Lung (tissue), 12 donors: ENCODE measurements around the gene TBATA. TPM values are rescaled to one million over a fixed set of nuclear protein-coding genes. Genes with fewer than 3 reads are reported as not detected.

Experiments
- ATAC-seq: fragments of 200-7000 bp; cut with Tn5 transposase; one replicate; pipeline ENCODE4 v1.9.1; 2020; ENCODE audit warnings: moderate number of reproducible peaks; ENCODE audit not compliant: insufficient read depth, low FRiP score
- DNase-seq, 3 donors: peaks; one replicate each; pipeline ENCODE4 v3.0.0-alpha.2; 2013 to 2017
- H3K27ac ChIP-seq, 2 donors: one replicate each; pipeline ENCODE4 v1.5.1; 2013; ENCODE audit warnings: mild to moderate bottlenecking in 2 of 2, moderate library complexity in 2 of 2, control low read depth in 1 of 2, inconsistent platforms in 1 of 2, low read depth in 1 of 2, low read length in 1 of 2
- H3K27me3 ChIP-seq, 3 donors: one replicate each; pipeline ENCODE4 v1.5.1; 2013; ENCODE audit warnings: low read length in 2 of 3; ENCODE audit not compliant: control insufficient read depth in 3 of 3, insufficient read depth in 3 of 3
- H3K36me3 ChIP-seq, 4 donors: one replicate each; pipeline ENCODE4 v1.5.1; 2013; ENCODE audit warnings: low read length in 4 of 4, mild to moderate bottlenecking in 1 of 4, moderate library complexity in 1 of 4; ENCODE audit not compliant: control insufficient read depth in 4 of 4, insufficient read depth in 4 of 4
- H3K4me1 ChIP-seq, 5 donors: one replicate each; pipeline ENCODE4 v1.5.1; 2013; ENCODE audit warnings: low read length in 5 of 5, mild to moderate bottlenecking in 2 of 5, moderate library complexity in 1 of 5; ENCODE audit not compliant: control insufficient read depth in 5 of 5, insufficient read depth in 5 of 5
- H3K4me3 ChIP-seq: one replicate; pipeline ENCODE4 v1.5.1; 2013; ENCODE audit warnings: mild to moderate bottlenecking, control low read depth, moderate library complexity
- H3K9ac ChIP-seq, 2 donors: one replicate each; pipeline ENCODE4 v1.5.1; 2013; ENCODE audit warnings: low read length in 2 of 2, control low read depth in 1 of 2; ENCODE audit not compliant: insufficient read depth in 1 of 2
- H3K9me3 ChIP-seq, 4 donors: one replicate each; pipeline ENCODE4 v1.5.1; 2013; ENCODE audit warnings: low read length in 3 of 4, mild to moderate bottlenecking in 1 of 4, moderate library complexity in 1 of 4; ENCODE audit not compliant: control insufficient read depth in 4 of 4, insufficient read depth in 3 of 4
- WGBS, 2 donors: extraction: QIAGEN DNeasy Blood & Tissue Kit; methylation state at CpG; one replicate each; pipeline ENCODE4 v1.1.7; 2013; 5-methylcytosine and 5-hydroxymethylcytosine counted together
- polyA plus RNA-seq, 2 donors: library from polyadenylated mRNA; stranded (reverse); fragments of 200-250 nt; gene quantifications; one replicate each; pipeline ENCODE4 v1.2.1, GENCODE V29; 2013
- total RNA-seq, 2 donors: library from RNA; depleted of rRNA in 1 of 2; stranded (reverse); fragments of >200 nt in 1 of 2; gene quantifications; one replicate each; pipeline ENCODE4 v1.2.1, GENCODE V29; 2014 to 2021
- TF ChIP-seq, protein P1 (sequence below): IDR thresholded peaks from 2 replicates; pipeline ENCODE4 v1.5.1; 2012; ENCODE audit warnings: mild to moderate bottlenecking; ENCODE audit errors: control extremely low read depth, extremely low read depth
- donor health status: control.
- donor health status: control.
- donor health status: Bipolar disorder and iron deficiency.
- donor health status: healthy.
- donor health status: DM: yes; HTN: yes; CAD: no.

Gene TBATA
- total and polyA plus RNA-seq, 4 donors: not detected

- ATAC-seq (no peak), DNase-seq (no peak)
- Histone ChIP-seq H3K4me3 (no peak overlapping the region), H3K9me3 (peaks cover 0 to 2% (median 0%) of the 10 kb centered on the region in 4 donors), H3K27ac (no peak overlapping the region), H3K27me3 (no peaks in the 10 kb centered on the region), H3K36me3 (no peaks in the 10 kb centered on the region), H3K4me1 (peaks cover 0 to 28% (median 6%) of the 10 kb centered on the region in 5 donors), H3K9ac (peak overlapping the region in 1 of 2 donors; percentile 26)
- TF ChIP-seq, protein P1, sequence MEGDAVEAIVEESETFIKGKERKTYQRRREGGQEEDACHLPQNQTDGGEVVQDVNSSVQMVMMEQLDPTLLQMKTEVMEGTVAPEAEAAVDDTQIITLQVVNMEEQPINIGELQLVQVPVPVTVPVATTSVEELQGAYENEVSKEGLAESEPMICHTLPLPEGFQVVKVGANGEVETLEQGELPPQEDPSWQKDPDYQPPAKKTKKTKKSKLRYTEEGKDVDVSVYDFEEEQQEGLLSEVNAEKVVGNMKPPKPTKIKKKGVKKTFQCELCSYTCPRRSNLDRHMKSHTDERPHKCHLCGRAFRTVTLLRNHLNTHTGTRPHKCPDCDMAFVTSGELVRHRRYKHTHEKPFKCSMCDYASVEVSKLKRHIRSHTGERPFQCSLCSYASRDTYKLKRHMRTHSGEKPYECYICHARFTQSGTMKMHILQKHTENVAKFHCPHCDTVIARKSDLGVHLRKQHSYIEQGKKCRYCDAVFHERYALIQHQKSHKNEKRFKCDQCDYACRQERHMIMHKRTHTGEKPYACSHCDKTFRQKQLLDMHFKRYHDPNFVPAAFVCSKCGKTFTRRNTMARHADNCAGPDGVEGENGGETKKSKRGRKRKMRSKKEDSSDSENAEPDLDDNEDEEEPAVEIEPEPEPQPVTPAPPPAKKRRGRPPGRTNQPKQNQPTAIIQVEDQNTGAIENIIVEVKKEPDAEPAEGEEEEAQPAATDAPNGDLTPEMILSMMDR: no peak
- WGBS, 2 donors: 74 to 96% methylated on average over 10 of the region's 10 CpGs
Observed at GRCh38 chr10:70761727-70762350, 23.3 kb downstream of the TBATA start.

DNA sequence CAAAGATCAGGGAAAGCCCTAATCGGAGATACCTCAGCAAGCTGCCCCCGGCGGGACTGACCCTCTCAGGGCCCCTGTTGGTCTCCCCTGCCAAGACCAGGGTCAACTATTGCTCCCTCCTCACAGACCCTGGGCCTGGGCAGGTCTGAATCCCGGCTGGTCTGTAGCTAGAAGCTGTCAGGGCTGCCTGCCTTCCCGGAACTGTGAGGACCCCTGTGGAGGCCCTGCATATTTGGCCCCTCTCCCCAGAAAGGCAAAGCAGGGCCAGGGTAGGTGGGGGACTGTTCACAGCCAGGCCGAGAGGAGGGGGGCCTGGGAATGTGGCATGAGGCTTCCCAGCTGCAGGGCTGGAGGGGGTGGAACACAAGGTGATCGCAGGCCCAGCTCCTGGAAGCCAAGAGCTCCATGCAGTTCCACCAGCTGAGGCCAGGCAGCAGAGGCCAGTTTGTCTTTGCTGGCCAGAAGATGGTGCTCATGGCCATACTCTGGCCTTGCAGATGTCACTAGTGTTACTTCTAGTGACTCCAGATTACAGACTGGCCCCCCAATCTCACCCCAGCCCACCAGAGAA lies 24.1 kb downstream of the TBATA start:
- H3K27ac ChIP-seq: no peak overlapping the region
- DNase-seq: peak; percentile 86 to 95 (median 92)

DNA sequence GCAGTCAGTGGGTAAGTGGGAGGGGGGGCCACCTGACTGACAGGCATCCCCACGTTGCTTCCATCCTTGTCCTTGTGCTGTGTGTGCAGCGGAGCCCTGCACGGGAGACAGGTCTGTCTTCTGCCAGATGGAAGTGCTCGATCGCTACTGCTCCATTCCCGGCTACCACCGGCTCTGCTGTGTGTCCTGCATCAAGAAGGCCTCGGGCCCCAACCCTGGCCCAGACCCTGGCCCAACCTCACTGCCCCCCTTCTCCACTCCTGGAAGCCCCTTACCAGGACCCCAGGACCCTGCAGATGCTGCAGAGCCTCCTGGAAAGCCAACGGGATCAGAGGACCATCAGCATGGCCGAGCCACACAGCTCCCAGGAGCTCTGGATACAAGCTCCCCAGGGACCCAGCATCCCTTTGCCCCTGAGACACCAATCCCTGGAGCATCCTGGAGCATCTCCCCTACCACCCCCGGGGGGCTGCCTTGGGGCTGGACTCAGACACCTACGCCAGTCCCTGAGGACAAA lies 24.8 kb downstream of the TBATA start:
- Histone ChIP-seq H3K9ac (no peak overlapping the region), H3K36me3 (no peaks in the 10 kb centered on the region), H3K4me1 (peaks cover 0 to 28% (median 6%) of the 10 kb centered on the region in 5 donors), H3K27ac (no peak overlapping the region), H3K9me3 (no peaks in the 10 kb centered on the region), H3K4me3 (no peak overlapping the region), H3K27me3 (no peaks in the 10 kb centered on the region)
- TF ChIP-seq, protein P1: no peak
- peak in 1 of 3 donors; percentile 22 for DNase-seq
- no peak for ATAC-seq
- 78 to 81% methylated on average over 12 of the region's 12 CpGs for WGBS, 2 donors

More for the DNA sequence above, 24.1 kb downstream of the TBATA start:
- Histone ChIP-seq H3K9ac (peak overlapping the region in 1 of 2 donors; percentile 26), H3K4me3 (no peak overlapping the region), H3K9me3 (peaks cover 0 to under 1% (median 0%) of the 10 kb centered on the region in 4 donors), H3K27me3 (no peaks in the 10 kb centered on the region), H3K4me1 (peaks cover 0 to 28% (median 6%) of the 10 kb centered on the region in 5 donors), H3K36me3 (no peaks in the 10 kb centered on the region)
- ATAC-seq: no peak
- TF ChIP-seq, protein P1: no peak
- 75 to 94% methylated on average over 7 of the region's 7 CpGs for WGBS, 2 donors
